ENCODE data around the gene SEZ6.

Gene SEZ6

DNA sequence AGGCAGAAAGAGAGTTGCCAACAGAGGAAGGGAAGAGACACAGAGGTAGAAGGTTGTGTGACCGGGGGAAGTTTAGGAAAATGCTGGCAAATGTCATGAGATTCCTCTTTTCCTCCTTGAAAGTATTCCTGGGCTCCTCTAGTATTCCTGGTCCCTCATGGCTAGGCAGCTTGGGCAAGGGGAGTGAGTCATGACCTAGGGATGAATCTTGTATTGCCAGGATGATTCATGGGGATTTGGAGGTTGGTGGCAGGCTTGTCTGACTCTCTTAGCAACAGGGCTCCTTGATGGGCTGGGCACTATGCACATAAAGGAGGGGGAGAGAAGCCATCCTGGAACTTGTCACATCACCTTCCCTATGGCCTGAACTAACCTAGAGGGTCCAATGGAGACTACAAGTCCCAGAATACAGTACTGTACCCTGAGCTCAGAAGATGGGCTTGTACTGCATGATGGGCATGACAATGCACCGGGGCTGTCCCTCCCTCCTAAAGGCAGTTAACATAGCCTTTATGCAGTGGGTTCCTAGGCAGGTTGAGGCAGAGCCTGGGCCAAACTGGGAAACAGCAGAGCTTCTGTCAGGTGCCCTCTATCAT is 2.1 kb upstream of the SEZ6 start:
- H3K4me2 ChIP-seq: no peak overlapping the region
- peaks cover 4% of the 10 kb centered on the region; the same call in 1 of the 2 replicates for H3K4me1 ChIP-seq
- no peak overlapping the region for H3K4me3 ChIP-seq
- no peak overlapping the region for H3K27ac ChIP-seq
- no peak overlapping the region for H3K9ac ChIP-seq
- H3K27me3 ChIP-seq: peaks cover 27% of the 10 kb centered on the region
- H4K20me1 ChIP-seq: peaks cover 17% of the 10 kb centered on the region; the same call in 1 of the 2 replicates
- H3K9me3 ChIP-seq: no peaks in the 10 kb centered on the region; the same call in 1 of the 2 replicates
- TF ChIP-seq Cebpa-rat (IDR thresholded peaks at IDR 0.05): no peak
- no peaks in the 10 kb centered on the region for H3K36me3 ChIP-seq

DNA sequence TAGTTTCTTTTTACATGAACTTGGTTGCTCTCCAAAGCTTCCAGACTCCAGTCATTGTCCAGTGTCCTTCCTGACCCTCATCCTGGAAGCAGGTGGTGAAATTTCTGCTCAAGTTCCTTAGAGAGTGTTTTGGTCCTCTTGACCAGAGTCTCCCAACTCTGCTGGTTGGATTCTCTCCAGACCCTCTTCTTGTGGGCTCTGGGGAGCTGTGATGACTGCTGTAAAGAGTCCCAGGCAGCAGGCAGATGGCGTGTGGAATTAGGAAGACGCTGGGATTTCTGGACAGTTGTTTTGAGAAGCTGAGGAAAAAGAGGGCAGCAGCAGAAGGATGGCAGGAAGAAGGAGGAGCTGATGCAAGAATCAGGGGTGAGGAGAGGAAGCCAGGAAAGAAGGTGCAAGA is 1.6 kb upstream of the SEZ6 start:
- Histone ChIP-seq H4K20me1 (peaks cover 22% of the 10 kb centered on the region; the same call in 1 of the 2 replicates), H3K4me1 (peaks cover 4% of the 10 kb centered on the region; the same call in 1 of the 2 replicates), H3K9me3 (no peaks in the 10 kb centered on the region; the same call in 1 of the 2 replicates), H3K27ac (no peak overlapping the region), H3K27me3 (peaks cover 31% of the 10 kb centered on the region), H3K4me3 (no peak overlapping the region), H3K4me2 (no peak overlapping the region), H3K9ac (no peak overlapping the region), H3K36me3 (no peaks in the 10 kb centered on the region)
- TF ChIP-seq Cebpa-rat (IDR thresholded peaks at IDR 0.05): no peak

DNA sequence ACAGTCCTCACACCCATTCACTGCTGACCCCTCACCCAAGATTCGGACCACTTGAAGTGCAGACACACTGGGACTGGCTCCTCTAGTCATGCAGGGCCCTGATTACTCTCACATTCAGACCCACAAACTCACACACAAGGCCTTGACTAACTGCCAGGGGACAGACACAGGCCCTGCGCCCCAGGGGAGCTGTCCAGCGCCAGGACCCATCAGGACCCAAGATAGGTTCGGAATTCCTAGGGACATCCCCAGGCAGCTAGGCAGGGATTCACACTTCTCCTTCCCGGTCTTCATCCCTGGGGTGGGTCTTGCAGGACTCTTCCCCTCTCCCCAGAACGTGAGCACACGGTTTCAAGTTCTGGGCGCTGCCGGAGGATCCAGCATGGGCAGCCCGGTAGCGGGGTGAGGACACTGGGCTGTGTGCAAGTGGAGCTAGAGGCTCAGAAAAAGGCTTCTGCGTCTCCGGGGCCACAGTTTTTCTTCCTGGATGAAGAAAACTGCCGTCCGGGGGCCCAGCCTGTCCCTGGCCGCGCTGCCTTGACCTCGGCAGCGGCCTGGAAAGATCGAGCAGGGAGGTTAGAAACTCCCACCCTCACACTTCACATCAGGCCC is 1.6 kb downstream of the SEZ6 start:
- Histone ChIP-seq H3K4me3 (no peak overlapping the region), H3K4me1 (peaks cover 4% of the 10 kb centered on the region; the same call in 1 of the 2 replicates), H3K9me3 (no peaks in the 10 kb centered on the region; the same call in 1 of the 2 replicates), H3K9ac (no peak overlapping the region), H3K27me3 (peaks cover 31% of the 10 kb centered on the region), H3K27ac (no peak overlapping the region), H4K20me1 (peaks cover 23% of the 10 kb centered on the region; the same call in 1 of the 2 replicates), H3K36me3 (no peaks in the 10 kb centered on the region), H3K4me2 (no peak overlapping the region)
- no peak for TF ChIP-seq Cebpa-rat (IDR thresholded peaks at IDR 0.05)

DNA sequence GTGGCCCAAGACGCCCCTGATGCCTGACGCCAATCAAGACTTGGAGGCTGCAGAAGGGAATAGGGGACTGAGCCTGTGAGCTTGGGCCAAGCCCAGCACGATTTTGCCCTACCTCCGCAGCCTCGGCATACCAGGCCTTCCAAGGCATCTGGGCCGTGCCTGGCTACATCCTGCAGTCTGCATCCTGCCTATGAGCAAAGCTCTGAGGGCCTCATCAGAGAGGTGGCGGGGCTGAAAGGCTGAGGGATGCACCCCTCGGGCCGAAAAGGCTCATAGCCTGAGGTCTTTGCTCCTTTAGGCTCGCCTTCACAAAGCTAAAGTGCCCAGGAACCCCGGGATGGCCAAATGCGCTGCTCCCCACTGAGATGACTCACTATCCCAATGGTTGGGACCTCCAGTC is 2.5 kb downstream of the SEZ6 start:
- Histone ChIP-seq H3K4me3 (no peak overlapping the region), H3K27me3 (peaks cover 31% of the 10 kb centered on the region)
- TF ChIP-seq Cebpa-rat (IDR thresholded peaks at IDR 0.05): no peak

DNA sequence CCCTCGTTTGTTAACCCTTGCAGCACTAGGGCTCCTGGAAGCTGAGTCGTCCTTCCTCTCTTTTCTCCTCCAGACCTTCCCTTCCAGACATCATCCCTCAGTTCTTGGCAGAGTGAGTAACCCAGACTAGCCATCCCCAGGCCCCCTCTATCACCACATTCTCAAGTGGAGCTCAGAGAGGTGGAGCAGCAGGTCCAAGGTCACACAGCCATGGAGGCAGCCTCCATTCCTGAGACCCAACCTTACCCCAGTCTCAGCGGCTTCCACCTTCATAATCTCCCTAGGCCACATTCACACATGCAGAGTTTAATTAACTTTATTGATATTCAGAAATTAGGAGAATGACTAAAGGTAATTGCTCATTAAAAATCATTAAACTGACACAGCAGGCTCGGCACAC is 3.0 kb downstream of the SEZ6 start:
- no peak for TF ChIP-seq Cebpa-rat (IDR thresholded peaks at IDR 0.05)

More for the DNA sequence above, 2.5 kb downstream of the SEZ6 start:
- no peaks in the 10 kb centered on the region; the same call in 1 of the 2 replicates for H3K9me3 ChIP-seq
- H3K9ac ChIP-seq: no peak overlapping the region
- H3K27ac ChIP-seq: no peak overlapping the region
- H3K4me1 ChIP-seq: peaks cover 4% of the 10 kb centered on the region; the same call in 1 of the 2 replicates
- peaks cover 23% of the 10 kb centered on the region; the same call in 1 of the 2 replicates for H4K20me1 ChIP-seq
- no peak overlapping the region for H3K4me2 ChIP-seq
- H3K36me3 ChIP-seq: no peaks in the 10 kb centered on the region

DNA sequence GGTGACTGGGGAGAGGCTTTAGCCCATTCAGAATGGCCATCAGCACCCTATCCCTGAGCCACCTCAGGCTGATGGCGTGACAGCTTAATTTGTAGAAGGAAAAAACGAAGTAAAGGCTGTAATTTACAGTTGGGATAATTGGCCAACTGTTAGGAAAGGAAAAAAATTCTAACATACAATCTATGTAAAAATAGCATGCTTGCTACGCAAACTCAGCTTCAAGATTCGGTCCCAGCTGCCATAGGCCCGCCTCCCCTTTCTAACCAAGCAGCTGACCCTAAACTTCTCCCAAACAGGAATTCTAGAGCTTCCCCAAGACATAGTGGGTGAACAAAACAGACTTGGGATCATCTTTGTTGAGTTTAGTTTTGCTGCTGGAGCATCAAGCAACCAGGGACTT is 4.9 kb downstream of the SEZ6 start:
- Histone ChIP-seq H3K36me3 (no peaks in the 10 kb centered on the region), H3K9ac (no peak overlapping the region), H4K20me1 (peaks cover 23% of the 10 kb centered on the region; the same call in 1 of the 2 replicates), H3K27me3 (peaks cover 31% of the 10 kb centered on the region), H3K27ac (no peak overlapping the region), H3K4me3 (no peak overlapping the region), H3K4me2 (no peak overlapping the region), H3K9me3 (no peaks in the 10 kb centered on the region; the same call in 1 of the 2 replicates), H3K4me1 (peaks cover 15% of the 10 kb centered on the region)
- TF ChIP-seq Cebpa-rat (IDR thresholded peaks at IDR 0.05): no peak

More for the DNA sequence above, 3.0 kb downstream of the SEZ6 start:
- H3K27me3 ChIP-seq: peaks cover 31% of the 10 kb centered on the region
- H3K9me3 ChIP-seq: no peaks in the 10 kb centered on the region; the same call in 1 of the 2 replicates
- peaks cover 4% of the 10 kb centered on the region for H3K4me1 ChIP-seq
- peaks cover 23% of the 10 kb centered on the region; the same call in 1 of the 2 replicates for H4K20me1 ChIP-seq
- no peak overlapping the region for H3K4me2 ChIP-seq
- no peak overlapping the region for H3K9ac ChIP-seq
- H3K27ac ChIP-seq: no peak overlapping the region
- no peak overlapping the region for H3K4me3 ChIP-seq
- no peaks in the 10 kb centered on the region for H3K36me3 ChIP-seq

DNA sequence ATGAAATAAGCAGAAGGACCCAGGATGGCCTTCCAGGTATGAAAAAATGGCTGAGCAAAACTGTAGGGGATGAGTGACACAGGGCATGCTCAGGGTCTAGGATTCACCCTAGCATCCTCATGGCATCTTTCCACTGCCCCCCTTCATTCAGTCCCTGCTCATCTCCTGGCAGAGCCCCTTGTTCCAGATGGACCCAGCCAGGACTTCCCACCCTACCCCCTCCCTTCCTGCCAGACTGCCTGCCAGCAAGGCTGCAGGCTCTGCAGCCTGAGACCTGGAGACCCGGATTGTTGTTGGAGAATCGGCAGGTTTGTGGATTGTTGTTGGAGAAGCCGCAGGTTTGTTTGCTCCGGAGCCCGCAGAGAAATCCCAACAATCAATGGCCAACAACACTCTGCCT is 6.6 kb downstream of the SEZ6 start:
- Histone ChIP-seq H3K9ac (no peak overlapping the region), H3K4me3 (no peak overlapping the region), H3K27me3 (peaks cover 17% of the 10 kb centered on the region), H3K27ac (no peak overlapping the region), H3K4me2 (no peak overlapping the region), H3K9me3 (no peaks in the 10 kb centered on the region), H4K20me1 (peaks cover 18% of the 10 kb centered on the region; the same call in 1 of the 2 replicates), H3K36me3 (no peaks in the 10 kb centered on the region), H3K4me1 (peaks cover 15% of the 10 kb centered on the region)
- no peak for TF ChIP-seq Cebpa-rat (IDR thresholded peaks at IDR 0.05)

DNA sequence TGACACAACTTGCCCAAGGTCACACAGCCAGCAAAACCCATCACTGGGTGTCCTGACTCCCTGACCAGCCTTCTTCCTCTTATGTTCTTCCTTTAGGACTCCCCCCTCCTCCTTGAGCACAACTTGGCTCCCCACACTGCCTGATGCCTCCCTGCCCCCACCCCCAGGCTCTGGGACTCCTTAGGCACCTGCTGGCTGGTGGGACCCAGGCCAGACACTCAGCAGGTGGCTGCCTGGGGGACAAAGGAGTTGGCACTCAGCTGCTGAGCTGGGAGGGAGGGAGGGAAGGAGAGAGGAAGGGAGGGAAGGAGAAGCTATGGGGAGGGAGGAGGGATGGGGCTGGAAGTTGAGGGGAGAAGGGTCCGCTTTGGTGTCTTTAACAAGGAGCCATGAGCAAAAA is 8.0 kb downstream of the SEZ6 start:
- TF ChIP-seq Cebpa-rat (IDR thresholded peaks at IDR 0.05): no peak
- no peak overlapping the region for H3K9ac ChIP-seq
- H3K4me3 ChIP-seq: no peak overlapping the region
- H3K36me3 ChIP-seq: no peaks in the 10 kb centered on the region
- H3K9me3 ChIP-seq: no peaks in the 10 kb centered on the region
- H3K4me1 ChIP-seq: peaks cover 15% of the 10 kb centered on the region
- peaks cover 4% of the 10 kb centered on the region; the same call in 1 of the 2 replicates for H4K20me1 ChIP-seq
- peaks cover 3% of the 10 kb centered on the region; the same call in 1 of the 2 replicates for H3K27me3 ChIP-seq
- H3K4me2 ChIP-seq: 0 out of 2 replicates have a peak overlapping the region, but pooled peaks have one; percentile 5
- no peak overlapping the region for H3K27ac ChIP-seq

DNA sequence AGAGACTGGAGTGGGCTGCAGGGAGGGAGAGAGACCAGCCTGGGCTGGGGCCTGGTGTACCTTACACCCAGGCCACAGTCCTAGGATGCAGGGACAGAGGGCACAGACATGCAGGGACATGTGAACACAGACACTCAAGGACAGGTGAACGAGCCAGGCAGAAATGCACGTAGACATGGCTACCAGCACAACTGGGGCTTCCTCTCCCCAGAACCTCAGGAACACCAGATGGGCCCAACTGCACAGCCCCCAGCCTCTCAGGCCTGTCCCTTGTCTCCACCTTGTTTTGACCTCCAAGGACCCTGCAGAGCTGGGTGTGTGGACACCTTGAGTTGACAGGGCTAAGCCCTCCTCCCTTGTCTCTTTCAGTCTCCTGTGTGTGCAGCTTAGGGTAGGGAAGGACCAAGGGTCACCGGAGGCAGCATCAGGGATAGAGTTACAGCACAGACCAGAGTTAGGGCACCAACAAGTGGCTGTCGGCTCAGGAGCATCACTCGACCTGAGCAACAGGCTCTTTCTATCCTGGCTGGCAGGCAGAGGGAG is 9.2 kb downstream of the SEZ6 start:
- Histone ChIP-seq H3K4me2 (no peak overlapping the region), H3K36me3 (no peaks in the 10 kb centered on the region), H3K27ac (no peak overlapping the region), H4K20me1 (no peaks in the 10 kb centered on the region; the same call in 1 of the 2 replicates), H3K4me1 (peaks cover 15% of the 10 kb centered on the region), H3K27me3 (no peaks in the 10 kb centered on the region), H3K9me3 (no peaks in the 10 kb centered on the region), H3K4me3 (no peak overlapping the region), H3K9ac (no peak overlapping the region)
- TF ChIP-seq Cebpa-rat (IDR thresholded peaks at IDR 0.05): no peak

All from BLaER1 (cell line).